Left lung (tissue), 14 donors: ENCODE data around the gene ANKRD36B. TPM values are rescaled to one million over a fixed set of nuclear protein-coding genes. Genes with fewer than 3 reads are reported as not detected.
"Not testable (repeated sequence)": the region's sequence is repeated elsewhere in the genome, so short reads cannot be mapped to it uniquely, and the experiment has no call there.

Source experiments
- ATAC-seq: fragments of 200-7000 bp; cut with Tn5 transposase; one replicate; pipeline ENCODE4 v1.9.1; 2020; ENCODE audit warnings: moderate library complexity
- DNase-seq, 4 donors: peaks; one replicate each; pipeline ENCODE4 v3.0.0-alpha.2; 2013 to 2020
- H3K27ac ChIP-seq, 2 donors: fragments of 200-600 bp; sonication (generic) in 1 of 2; one replicate each; pipeline versions ENCODE4 v1.5.0 to v1.8.0; 2020 to 2021
- H3K27me3 ChIP-seq, 2 donors: fragments of 200-600 bp; sonication (generic) in 1 of 2; one replicate each; pipeline versions ENCODE4 v1.5.0 to v1.8.0; 2020 to 2021
- H3K36me3 ChIP-seq, 2 donors: fragments of 200-600 bp; sonication (generic) in 1 of 2; one replicate each; pipeline versions ENCODE4 v1.5.0 to v1.8.0; 2020 to 2021
- H3K4me1 ChIP-seq, 2 donors: fragments of 200-600 bp; one replicate each; pipeline ENCODE4 v1.8.0; 2021
- H3K4me3 ChIP-seq, 2 donors: fragments of 200-600 bp; sonication (generic) in 1 of 2; one replicate each; pipeline versions ENCODE4 v1.5.0 to v1.8.0; 2020 to 2021; ENCODE audit warnings: mild to moderate bottlenecking in 1 of 2
- H3K9me3 ChIP-seq, 2 donors: fragments of 200-600 bp; sonication (generic) in 1 of 2; one replicate each; pipeline versions ENCODE4 v1.5.0 to v1.8.0; 2020 to 2021
- CTCF ChIP-seq, 2 donors: fragments of 200-600 bp; sonication (generic) in 1 of 2; IDR thresholded peaks; one replicate each; pipeline versions ENCODE4 v1.5.0 to v1.8.0; 2021; ENCODE audit warnings: antibody characterized with exemption in 2 of 2
- intact Hi-C, 2 donors: fragments of 100-400 bp; cut with DNase I; formaldehyde crosslinking; loops; one replicate each; pipeline versions ENCODE4 v1.11.2 to v1.14.2; 2022
- long read RNA-seq, 12 donors: library from polyadenylated mRNA in 2 of 12; unstranded in 2 of 12; transcript quantifications; one replicate each; pipeline ENCODE4 v2.0.0 and lab custom pipeline, GENCODE V29; 2019 to 2026
- polyA plus RNA-seq, 6 donors: library from polyadenylated mRNA; unstranded; fragments of 120-200 nt; gene quantifications; one replicate each; pipeline ENCODE4 v1.2.1, GENCODE V29; 2013; ENCODE audit not compliant: insufficient read length in 6 of 6
- total RNA-seq, 2 donors: library from RNA; stranded (reverse); fragmentation: NEBNext Ultra II Directional; extraction: Animal tissue kit (Norgen Biotek cat#: 25700); gene quantifications; one replicate each; pipeline ENCODE4 v1.2.1, GENCODE V29; 2021
- donor health status: DM: no; HTN: yes; CAD: no.
- donor health status: DM: no; HTN: no; CAD: no.

The ANKRD36B gene
- total RNA-seq (10 to 100 TPM; 15.9 to 16.6 TPM), polyA plus RNA-seq (10 to 100 TPM; 27.6 to 69.9 (median 51.4) TPM)
- long read RNA-seq, donor 1, partial matches to known transcripts, result 0 of 1 reads
- long read RNA-seq, donor 1, other reads (novel, unspliced or antisense), result 0 of 1 reads
- long read RNA-seq, donor 2, partial matches to known transcripts, result 6 of 6 reads
- long read RNA-seq, donor 2, other reads (novel, unspliced or antisense), result 0 of 6 reads
- long read RNA-seq, donor 3, partial matches to known transcripts, result 0 of 1 reads
- long read RNA-seq, donor 3, other reads (novel, unspliced or antisense), result 0 of 1 reads
- long read RNA-seq, donor 4, partial matches to known transcripts, result 5 of 7 reads
- long read RNA-seq, donor 4, other reads (novel, unspliced or antisense), result 2 of 7 reads
- long read RNA-seq, donor 5, partial matches to known transcripts, result 0 of 3 reads
- long read RNA-seq, donor 5, other reads (novel, unspliced or antisense), result 0 of 3 reads
- long read RNA-seq, donor 6, partial matches to known transcripts, result 0 of 1 reads
- long read RNA-seq, donor 6, other reads (novel, unspliced or antisense), result 0 of 1 reads
- long read RNA-seq, donor 7, result 0 reads
- long read RNA-seq, donor 8, result 0 reads
- long read RNA-seq, donor 9, result 0 reads
- long read RNA-seq, donor 10, partial matches to known transcripts, result 3 of 7 reads
- long read RNA-seq, donor 10, other reads (novel, unspliced or antisense), result 4 of 7 reads
- long read RNA-seq, donor 11, partial matches to known transcripts, result 10 of 10 reads
- long read RNA-seq, donor 11, other reads (novel, unspliced or antisense), result 0 of 10 reads
- long read RNA-seq, donor 12, result 0 reads

- DNase-seq (peak; percentile 38 to 82 (median 57)), ATAC-seq (peak; percentile 78)
- intact Hi-C loops, H3K27me3 ChIP-seq, H3K36me3 ChIP-seq, H3K4me1 ChIP-seq, H3K9me3 ChIP-seq: not testable (repeated sequence)
- Histone ChIP-seq H3K4me3 (peak within 1 kb of the TSS; percentile 33 to 51), H3K27ac (peak within 1 kb of the TSS; percentile 88 to 92)
Measured at GRCh38 chr2:97589598-97590510, at the start of gene ANKRD36B. Gene ANKRD36B, minus strand, starts transcription at chr2:97589877. Its CDS starts 192 bp downstream, at chr2:97589685.

GRCh38 chr2:97626049-97626430 lies 36.4 kb upstream of the ANKRD36B start:
- H3K27me3 ChIP-seq, H3K27ac ChIP-seq, H3K4me1 ChIP-seq, intact Hi-C loops, DNase-seq, H3K4me3 ChIP-seq, ATAC-seq, H3K36me3 ChIP-seq, H3K9me3 ChIP-seq: not testable (repeated sequence)

GRCh38 chr2:97625354-97626048 lies 35.8 kb upstream of the ANKRD36B start:
- H3K27me3 ChIP-seq, H3K4me1 ChIP-seq, ATAC-seq, DNase-seq, H3K36me3 ChIP-seq, H3K9me3 ChIP-seq, intact Hi-C loops, H3K27ac ChIP-seq, H3K4me3 ChIP-seq: not testable (repeated sequence)

- H3K9me3 ChIP-seq, ATAC-seq, H3K4me3 ChIP-seq, intact Hi-C loops, H3K27me3 ChIP-seq, H3K4me1 ChIP-seq, DNase-seq, H3K27ac ChIP-seq, H3K36me3 ChIP-seq: not testable (repeated sequence)
Measured at GRCh38 chr2:97622976-97623375, 33.3 kb upstream of the ANKRD36B start.

- H3K4me1 ChIP-seq, H3K27me3 ChIP-seq, H3K36me3 ChIP-seq, DNase-seq, intact Hi-C loops, H3K27ac ChIP-seq, H3K9me3 ChIP-seq, H3K4me3 ChIP-seq, ATAC-seq: not testable (repeated sequence)
Measured at GRCh38 chr2:97620492-97620891, 30.8 kb upstream of the ANKRD36B start.

- H3K4me3 ChIP-seq, H3K27ac ChIP-seq, H3K4me1 ChIP-seq, H3K27me3 ChIP-seq, intact Hi-C loops, H3K9me3 ChIP-seq, DNase-seq, H3K36me3 ChIP-seq: not testable (repeated sequence)
- ATAC-seq, result peak; percentile 52
Measured at GRCh38 chr2:97618939-97619827, 29.5 kb upstream of the ANKRD36B start.

GRCh38 chr2:97617911-97618310 lies 28.2 kb upstream of the ANKRD36B start:
- intact Hi-C loops, result no loop called here
- no peaks in the 10 kb centered on the region for H3K4me1 ChIP-seq
- no peak for DNase-seq
- H3K36me3 ChIP-seq, result no peaks in the 10 kb centered on the region
- no peaks in the 10 kb centered on the region for H3K9me3 ChIP-seq
- TF ChIP-seq CTCF (IDR thresholded peaks at IDR 0.05), result no peak
- no peak for ATAC-seq
- H3K27ac ChIP-seq, result no peak overlapping the region
- no peak overlapping the region for H3K4me3 ChIP-seq
- no peaks in the 10 kb centered on the region for H3K27me3 ChIP-seq

GRCh38 chr2:97615746-97616145 lies 26.1 kb upstream of the ANKRD36B start:
- H3K4me1 ChIP-seq, H3K9me3 ChIP-seq, H3K4me3 ChIP-seq, DNase-seq, H3K27ac ChIP-seq, ATAC-seq, intact Hi-C loops, H3K36me3 ChIP-seq, H3K27me3 ChIP-seq: not testable (repeated sequence)

GRCh38 chr2:97611895-97612294 lies 22.2 kb upstream of the ANKRD36B start:
- DNase-seq, intact Hi-C loops, H3K36me3 ChIP-seq, H3K27ac ChIP-seq, H3K9me3 ChIP-seq, H3K4me1 ChIP-seq, H3K4me3 ChIP-seq, ATAC-seq, H3K27me3 ChIP-seq: not testable (repeated sequence)

- intact Hi-C loops, DNase-seq, H3K27me3 ChIP-seq, H3K4me3 ChIP-seq, H3K9me3 ChIP-seq, H3K36me3 ChIP-seq, H3K27ac ChIP-seq, H3K4me1 ChIP-seq, ATAC-seq: not testable (repeated sequence)
Measured at GRCh38 chr2:97608745-97609144, 19.1 kb upstream of the ANKRD36B start.
